NCI-H69 (cell line): ENCODE results near the gene CSRP3.
"Not testable (repeated sequence)": the region's sequence is repeated elsewhere in the genome, so short reads cannot be mapped to it uniquely, and the experiment has no call there.

Experiments used
- DNase-seq: peaks from one replicate; lab custom pipeline; 2025; lab: John Stamatoyannopoulos, UW

CSRP3 gene

GRCh38 chr11:19187114-19187832 lies 14.5 kb downstream of the CSRP3 start:
- DNase-seq = no peak

GRCh38 chr11:19185516-19186052 lies 16.2 kb downstream of the CSRP3 start:
- DNase-seq = no peak

GRCh38 chr11:19185036-19185435 lies 16.7 kb downstream of the CSRP3 start:
- no peak for DNase-seq

- DNase-seq = no peak
Observed at GRCh38 chr11:19183646-19184045, 18.1 kb downstream of the CSRP3 start.

GRCh38 chr11:19181531-19182261 lies 20.1 kb downstream of the CSRP3 start:
- no peak for DNase-seq

- no peak for DNase-seq
Observed at GRCh38 chr11:19176629-19177186, 25.1 kb downstream of the CSRP3 start.

GRCh38 chr11:19173964-19174638 lies 27.7 kb downstream of the CSRP3 start:
- DNase-seq = no peak

GRCh38 chr11:19173004-19173689 lies 28.6 kb downstream of the CSRP3 start:
- DNase-seq = no peak

GRCh38 chr11:19168090-19168489 lies 33.7 kb downstream of the CSRP3 start:
- no peak for DNase-seq

- no peak for DNase-seq
Observed at GRCh38 chr11:19164881-19165280, 36.9 kb downstream of the CSRP3 start.

GRCh38 chr11:19164230-19164855 lies 37.4 kb downstream of the CSRP3 start:
- DNase-seq = peak; percentile 97

- DNase-seq = peak; percentile 43
Observed at GRCh38 chr11:19163617-19164016, 38.2 kb downstream of the CSRP3 start.

- DNase-seq = no peak
Observed at GRCh38 chr11:19162951-19163505, 38.8 kb downstream of the CSRP3 start.

GRCh38 chr11:19161651-19162050 lies 40.1 kb downstream of the CSRP3 start:
- no peak for DNase-seq

- peak; percentile 8 for DNase-seq
Observed at GRCh38 chr11:19160847-19161246, 40.9 kb downstream of the CSRP3 start.

GRCh38 chr11:19156892-19157291 lies 44.9 kb downstream of the CSRP3 start:
- no peak for DNase-seq

GRCh38 chr11:19145319-19145718 lies 56.5 kb downstream of the CSRP3 start:
- DNase-seq = no peak

- DNase-seq = not testable (repeated sequence)
Observed at GRCh38 chr11:19136884-19137283, 64.9 kb downstream of the CSRP3 start.

GRCh38 chr11:19134004-19134403 lies 67.8 kb downstream of the CSRP3 start:
- DNase-seq = no peak
